Measurements from ENCODE around the gene AP3B2. TPM values are rescaled to one million over a fixed set of nuclear protein-coding genes. Genes with fewer than 3 reads are reported as not detected.

The AP3B2 gene
- 0.57 to 0.94 TPM (median 0.74 TPM) in 5 replicates for total RNA-seq (2022; extraction: Qiagen RNA extraction)

DNA sequence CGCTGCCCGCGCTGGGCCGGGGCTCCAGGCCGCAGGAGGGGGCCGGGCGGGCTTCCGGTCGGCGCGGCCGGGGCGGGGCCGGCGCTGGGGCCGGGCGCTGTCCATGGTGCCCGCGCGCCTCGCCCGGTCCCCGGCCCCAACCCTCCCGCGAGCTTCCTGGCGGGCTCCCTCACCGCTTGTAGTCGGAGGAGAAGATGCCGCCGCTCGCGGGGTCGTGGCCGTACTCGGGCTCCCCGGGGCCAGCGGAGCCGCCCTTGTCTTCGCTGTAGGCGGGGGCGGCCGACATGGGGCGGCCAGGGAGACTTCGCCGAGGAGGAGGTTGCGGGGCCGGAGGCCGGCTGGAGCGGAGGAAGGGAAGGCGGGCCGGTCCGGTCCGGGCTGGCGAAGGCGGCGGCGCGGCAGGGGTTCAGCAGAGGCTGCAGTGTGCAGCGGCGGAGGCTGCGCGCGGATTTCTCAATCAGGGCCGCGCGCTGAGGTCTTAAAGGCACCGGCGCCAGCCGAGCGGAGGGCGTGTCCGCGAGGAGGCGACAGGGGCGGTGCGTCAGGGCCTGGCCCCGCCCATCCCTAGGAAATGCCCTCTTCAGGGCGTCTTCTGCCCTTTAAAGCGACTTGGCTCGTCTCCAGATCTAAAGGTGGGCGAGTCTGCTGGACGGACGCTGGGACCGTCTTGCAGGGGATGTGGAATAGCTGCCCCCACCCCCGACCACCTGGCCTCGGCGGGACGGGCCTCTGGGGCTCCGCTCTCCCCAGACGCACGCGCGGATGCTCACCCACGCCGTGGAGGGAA is at the start of gene AP3B2:
Gene AP3B2 (minus strand): TSS at position 455 of the 787 bp plus-strand sequence. CDS start 169 bp downstream, at position 286.

GRCh38 chr15:82647045-82647834 is 62.4 kb downstream of the AP3B2 start, which contains the start of gene CPEB1:
CPEB1 (minus strand) TSS chr15:82647363; CDS start chr15:82628459, 18,904 bp downstream.

Other genes with a start within 250 kb of the AP3B2 start
- 3,680 to 4,192 TPM (median 4,148 TPM) in 5 replicates for gene RPS17, start 169.4 kb downstream of the AP3B2 start, total RNA-seq (2022; extraction: Qiagen RNA extraction)
- gene CPEB1, start 62.5 kb downstream of the AP3B2 start, total RNA-seq (2022; extraction: Qiagen RNA extraction), result 2.9 to 3.6 TPM (median 3.3 TPM) in 5 replicates
- not detected in 5 replicates for gene FSD2, start 96.2 kb upstream of the AP3B2 start, total RNA-seq (2022; extraction: Qiagen RNA extraction)
- gene WHAMM, start 99.8 kb upstream of the AP3B2 start, total RNA-seq (2022; extraction: Qiagen RNA extraction), result 5.7 to 7.1 TPM (median 6.9 TPM) in 5 replicates
- gene HOMER2, start 242.8 kb upstream of the AP3B2 start, total RNA-seq (2022; extraction: Qiagen RNA extraction), result 10.9 to 12.9 TPM (median 12.5 TPM) in 5 replicates